ENCODE results near the gene DHRS9. TPM values are rescaled to one million over a fixed set of nuclear protein-coding genes. Genes with fewer than 3 reads are reported as not detected.

Gene DHRS9
- total and polyA plus RNA-seq, 7 donors, result 0.04 to 0.79 (median 0.27) TPM; not detected in 2

- intact Hi-C loops (cut with DNase I), result loop anchor here in 1 of 2 donors (2.0 kb wide), 1 partner anchor 22 kb away; no protein-coding TSS in a partner anchor
- 41 to 47% (median 46%) methylated on average over 18 of the region's 18 CpGs for WGBS, 3 donors
- Histone ChIP-seq H3K27ac (no peak overlapping the region), H3K27me3 (ENCODE audit: insufficient read depth in 3 of 3, low read length in 2 of 3) (no peaks in the 10 kb centered on the region), H3K4me1 (no peaks in the 10 kb centered on the region), H3K36me3 (ENCODE audit: insufficient read depth in 1 of 2, low read depth in 1 of 2) (no peaks in the 10 kb centered on the region), H3K9me3 (no peaks in the 10 kb centered on the region), H3K4me3 (no peak overlapping the region)
- ATAC-seq (no peak), DNase-seq (no peak)
- no peak for TF ChIP-seq CTCF (IDR thresholded peaks at IDR 0.05)
Measured at GRCh38 chr2:169110916-169111315, 41.6 kb downstream of the DHRS9 start.

GRCh38 chr2:169112841-169113240 is 43.5 kb downstream of the DHRS9 start:
- no peaks in the 10 kb centered on the region for H3K27me3 ChIP-seq (ENCODE audit: insufficient read depth in 3 of 3, low read length in 2 of 3)
- H3K27ac ChIP-seq, result no peak overlapping the region
- no peak overlapping the region for H3K4me3 ChIP-seq
- H3K4me1 ChIP-seq, result no peaks in the 10 kb centered on the region
- TF ChIP-seq CTCF (IDR thresholded peaks at IDR 0.05), result no peak
- H3K36me3 ChIP-seq (ENCODE audit: insufficient read depth in 1 of 2, low read depth in 1 of 2), result no peaks in the 10 kb centered on the region
- WGBS, 3 donors, result 86 to 89% (median 89%) methylated on average over 6 of the region's 6 CpGs
- DNase-seq (no peak), ATAC-seq (no peak)
- H3K9me3 ChIP-seq, result no peaks in the 10 kb centered on the region
- intact Hi-C loops (cut with DNase I), result no loop called here

- TF ChIP-seq CTCF (IDR thresholded peaks at IDR 0.05), result no peak
- intact Hi-C loops (cut with DNase I), result no loop called here
- WGBS, 3 donors, result 89 to 92% (median 90%) methylated on average over 4 of the region's 4 CpGs
- ATAC-seq, result no peak
- H3K27ac ChIP-seq, result no peak overlapping the region
- no peaks in the 10 kb centered on the region for H3K4me1 ChIP-seq
- no peaks in the 10 kb centered on the region for H3K36me3 ChIP-seq (ENCODE audit: insufficient read depth in 1 of 2, low read depth in 1 of 2)
- H3K9me3 ChIP-seq, result no peaks in the 10 kb centered on the region
- H3K4me3 ChIP-seq, result no peak overlapping the region
- DNase-seq, result no peak
- H3K27me3 ChIP-seq (ENCODE audit: insufficient read depth in 3 of 3, low read length in 2 of 3), result no peaks in the 10 kb centered on the region
Measured at GRCh38 chr2:169114056-169114455, 44.7 kb downstream of the DHRS9 start.

- Histone ChIP-seq H3K4me1 (no peaks in the 10 kb centered on the region), H3K4me3 (no peak overlapping the region), H3K9me3 (no peaks in the 10 kb centered on the region), H3K27ac (no peak overlapping the region), H3K36me3 (ENCODE audit: insufficient read depth in 1 of 2, low read depth in 1 of 2) (no peaks in the 10 kb centered on the region), H3K27me3 (ENCODE audit: insufficient read depth in 3 of 3, low read length in 2 of 3) (no peaks in the 10 kb centered on the region)
- intact Hi-C loops (cut with DNase I), result no loop called here
- ATAC-seq, result no peak
- no peak for TF ChIP-seq CTCF (IDR thresholded peaks at IDR 0.05)
- DNase-seq, result no peak
- 30 to 39% (median 33%) methylated on average over 2 of the region's 2 CpGs for WGBS, 3 donors
Measured at GRCh38 chr2:169116327-169116726, 47.0 kb downstream of the DHRS9 start.

GRCh38 chr2:169116993-169117392 is 47.6 kb downstream of the DHRS9 start:
- Histone ChIP-seq H3K4me3 (no peak overlapping the region), H3K27ac (no peak overlapping the region), H3K36me3 (ENCODE audit: insufficient read depth in 1 of 2, low read depth in 1 of 2) (no peaks in the 10 kb centered on the region), H3K27me3 (ENCODE audit: insufficient read depth in 3 of 3, low read length in 2 of 3) (no peaks in the 10 kb centered on the region), H3K4me1 (no peaks in the 10 kb centered on the region), H3K9me3 (no peaks in the 10 kb centered on the region)
- no peak for TF ChIP-seq CTCF (IDR thresholded peaks at IDR 0.05)
- intact Hi-C loops (cut with DNase I), result no loop called here
- no peak for ATAC-seq
- DNase-seq, result no peak
